ENCODE data around the gene WBP1.
A peak's percentile ranks its signal among the peaks of the same experiment; 100 is the strongest.
"Not testable (repeated sequence)": the region's sequence is repeated elsewhere in the genome, so short reads cannot be mapped to it uniquely, and the experiment has no call there.

Gene WBP1

DNA sequence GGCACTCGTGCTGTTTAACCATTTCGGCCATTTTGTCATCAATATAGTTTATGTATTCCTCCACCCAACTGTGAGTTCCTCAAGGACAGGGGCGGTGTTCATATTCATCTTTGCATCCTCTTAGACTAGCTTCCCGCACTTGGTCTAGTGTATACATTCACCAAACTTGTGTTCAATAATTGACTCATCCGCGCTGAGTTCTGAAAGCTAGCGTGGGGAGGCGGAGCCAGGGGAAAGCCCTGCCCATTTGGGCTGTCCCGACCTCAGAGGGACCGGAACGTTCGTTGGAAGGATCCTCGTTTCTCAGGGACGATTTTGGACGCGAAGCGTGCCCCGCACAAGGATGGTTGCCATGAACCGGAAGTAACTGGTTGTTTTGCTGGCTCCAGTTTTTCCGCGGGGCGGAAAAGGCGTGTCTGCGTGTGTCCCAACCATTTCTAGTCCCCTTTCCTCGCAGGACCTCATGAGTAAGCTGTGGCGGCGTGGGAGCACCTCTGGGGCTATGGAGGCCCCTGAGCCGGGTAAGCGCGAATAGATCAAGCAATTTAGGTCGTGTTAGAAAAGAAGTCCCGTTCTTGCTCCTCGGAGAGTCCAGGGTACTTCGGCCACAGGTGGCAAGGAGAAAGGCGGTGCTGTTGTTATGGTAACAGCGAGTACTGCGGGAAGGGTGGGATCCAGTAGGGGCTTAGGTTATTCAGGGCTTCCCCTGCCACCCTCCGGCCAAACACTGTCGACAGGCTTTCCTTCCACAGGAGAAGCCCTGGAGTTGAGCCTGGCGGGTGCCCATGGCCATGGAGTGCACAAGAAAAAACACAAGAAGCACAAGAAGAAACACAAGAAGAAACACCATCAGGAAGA is 3.4 kb upstream of the WBP1 start, which contains the start of gene INO80B:
Gene INO80B, plus strand, starts transcription at position 434 of the 858 bp plus-strand sequence. Its CDS starts 30 bp downstream, at position 464.
- Histone ChIP-seq H3K9me3 (ENCODE audit: control insufficient read depth, low read length) (no peaks in the 10 kb centered on the region), H3K79me2 (peaks cover 6% of the 10 kb centered on the region), H3K27ac (peak within 1 kb of the TSS; percentile 43), H3K27me3 (ENCODE audit: control insufficient read depth, insufficient read depth, low read length) (no peaks in the 10 kb centered on the region), H3K9ac (peak within 1 kb of the TSS; percentile 41), H2AFZ (peak within 1 kb of the TSS; percentile 82), H3K4me2 (ENCODE audit: low read length) (peak within 1 kb of the TSS; percentile 88), H3K4me1 (peaks cover 31% of the 10 kb centered on the region), H3K36me3 (ENCODE audit: control insufficient read depth, insufficient read depth, low read length) (no peaks in the 10 kb centered on the region), H3K4me3 (ENCODE audit: low read depth, low read length) (peak within 1 kb of the TSS; percentile 89)
- TF ChIP-seq CTCF (IDR thresholded peaks at IDR 0.05) = no peak

- peak overlapping the region; percentile 96 for H3K4me2 ChIP-seq (ENCODE audit: low read length)
- no peaks in the 10 kb centered on the region for H3K9me3 ChIP-seq (ENCODE audit: control insufficient read depth, low read length)
- peak overlapping the region; percentile 91 for H2AFZ ChIP-seq
- peaks cover 6% of the 10 kb centered on the region for H3K79me2 ChIP-seq
- no peak for TF ChIP-seq CTCF (IDR thresholded peaks at IDR 0.05)
- H3K4me3 ChIP-seq (ENCODE audit: low read depth, low read length) = peak overlapping the region; percentile 90
- H3K27ac ChIP-seq = peak overlapping the region; percentile 99
- no peak overlapping the region for H3K9ac ChIP-seq
- H3K36me3 ChIP-seq (ENCODE audit: control insufficient read depth, insufficient read depth, low read length) = no peaks in the 10 kb centered on the region
- H3K4me1 ChIP-seq = peaks cover 22% of the 10 kb centered on the region
- H3K27me3 ChIP-seq (ENCODE audit: control insufficient read depth, insufficient read depth, low read length) = no peaks in the 10 kb centered on the region
Observed at GRCh38 chr2:74457129-74457548, 1.1 kb upstream of the WBP1 start.

DNA sequence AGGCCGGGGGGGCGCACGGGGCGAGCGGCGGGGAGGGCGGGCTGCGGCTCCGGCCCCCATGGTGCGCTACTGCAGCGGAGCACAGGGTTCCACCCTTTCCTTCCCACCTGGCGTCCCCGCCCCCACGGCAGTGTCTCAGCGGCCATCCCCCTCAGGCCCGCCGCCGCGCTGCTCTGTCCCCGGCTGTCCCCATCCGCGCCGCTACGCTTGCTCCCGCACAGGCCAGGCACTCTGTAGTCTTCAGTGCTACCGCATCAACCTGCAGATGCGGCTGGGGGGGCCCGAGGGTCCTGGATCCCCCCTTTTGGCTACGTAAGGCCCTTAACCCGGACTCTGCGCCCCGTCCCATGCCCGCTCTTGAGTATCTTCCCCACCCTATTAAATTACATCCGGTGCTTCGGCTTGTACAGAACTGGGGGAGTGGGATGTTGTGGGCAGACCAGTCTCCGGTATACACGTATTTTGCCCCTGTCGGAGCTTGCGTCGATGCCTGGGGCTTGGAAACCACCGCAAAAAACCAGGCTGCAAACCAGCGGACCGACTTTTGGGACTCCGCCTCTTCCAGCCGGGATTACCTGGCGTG is 598 bp upstream of the WBP1 start:
- no peaks in the 10 kb centered on the region for H3K27me3 ChIP-seq (ENCODE audit: control insufficient read depth, insufficient read depth, low read length)
- no peaks in the 10 kb centered on the region for H3K36me3 ChIP-seq (ENCODE audit: control insufficient read depth, insufficient read depth, low read length)
- H3K4me2 ChIP-seq (ENCODE audit: low read length) = peak overlapping the region; percentile 96
- peak overlapping the region; percentile 78 for H3K9ac ChIP-seq
- H3K27ac ChIP-seq = peak overlapping the region; percentile 99
- no peaks in the 10 kb centered on the region for H3K9me3 ChIP-seq (ENCODE audit: control insufficient read depth, low read length)
- H3K4me3 ChIP-seq (ENCODE audit: low read depth, low read length) = peak overlapping the region; percentile 90
- H2AFZ ChIP-seq = peak overlapping the region; percentile 91
- H3K79me2 ChIP-seq = peaks cover 6% of the 10 kb centered on the region
- peaks cover 22% of the 10 kb centered on the region for H3K4me1 ChIP-seq
- TF ChIP-seq CTCF (IDR thresholded peaks at IDR 0.05) = no peak

- Histone ChIP-seq H3K9ac (peak overlapping the region; percentile 63), H3K4me2 (ENCODE audit: low read length) (peak overlapping the region; percentile 93), H3K27ac (peak overlapping the region; percentile 86), H3K4me3 (ENCODE audit: low read depth, low read length) (peak overlapping the region; percentile 90), H3K27me3 (ENCODE audit: control insufficient read depth, insufficient read depth, low read length) (no peaks in the 10 kb centered on the region), H3K9me3 (ENCODE audit: control insufficient read depth, low read length) (no peaks in the 10 kb centered on the region), H3K4me1 (peaks cover 24% of the 10 kb centered on the region), H3K36me3 (ENCODE audit: control insufficient read depth, insufficient read depth, low read length) (no peaks in the 10 kb centered on the region), H2AFZ (peak overlapping the region; percentile 77), H3K79me2 (peaks cover 7% of the 10 kb centered on the region)
- no peak for TF ChIP-seq CTCF (IDR thresholded peaks at IDR 0.05)
Observed at GRCh38 chr2:74458938-74459363, 713 bp downstream of the WBP1 start.

DNA sequence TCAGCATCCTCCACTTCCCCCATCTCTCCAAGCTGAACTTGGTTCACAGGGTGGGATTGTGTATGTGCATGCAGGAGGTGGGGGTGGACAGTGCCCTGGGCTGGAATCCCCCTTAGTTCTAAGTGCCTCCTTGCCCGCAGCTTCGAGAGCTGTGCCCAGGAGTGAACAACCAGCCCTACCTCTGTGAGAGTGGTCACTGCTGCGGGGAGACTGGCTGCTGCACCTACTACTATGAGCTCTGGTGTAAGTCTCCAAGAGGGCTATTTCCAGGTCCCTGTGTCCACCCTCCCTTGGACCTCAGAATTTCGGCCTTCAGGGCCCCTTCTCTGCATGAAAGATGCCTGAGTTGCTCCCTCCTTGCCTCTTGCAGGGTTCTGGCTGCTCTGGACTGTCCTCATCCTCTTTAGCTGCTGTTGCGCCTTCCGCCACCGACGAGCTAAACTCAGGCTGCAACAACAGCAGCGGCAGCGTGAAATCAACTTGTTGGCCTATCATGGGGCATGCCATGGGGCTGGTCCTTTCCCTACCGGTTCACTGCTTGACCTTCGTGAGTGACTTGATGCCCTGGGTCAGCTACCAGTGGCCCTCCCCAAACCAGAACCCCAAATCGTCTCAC is 1.4 kb downstream of the WBP1 start:
- not testable (repeated sequence) for H3K4me2 ChIP-seq (ENCODE audit: low read length); H3K27me3 ChIP-seq (ENCODE audit: control insufficient read depth, insufficient read depth, low read length); H3K27ac ChIP-seq; H3K9ac ChIP-seq; H3K9me3 ChIP-seq (ENCODE audit: control insufficient read depth, low read length); H3K36me3 ChIP-seq (ENCODE audit: control insufficient read depth, insufficient read depth, low read length); H2AFZ ChIP-seq
- Histone ChIP-seq H3K79me2 (peaks cover 13% of the 10 kb centered on the region), H3K4me3 (ENCODE audit: low read depth, low read length) (peak overlapping the region; percentile 90), H3K4me1 (peaks cover 26% of the 10 kb centered on the region)

GRCh38 chr2:74460187-74460586 is 1.9 kb downstream of the WBP1 start:
- H3K4me3 ChIP-seq (ENCODE audit: low read depth, low read length); H2AFZ ChIP-seq; H3K36me3 ChIP-seq (ENCODE audit: control insufficient read depth, insufficient read depth, low read length); H3K4me2 ChIP-seq (ENCODE audit: low read length); H3K27me3 ChIP-seq (ENCODE audit: control insufficient read depth, insufficient read depth, low read length); H3K9me3 ChIP-seq (ENCODE audit: control insufficient read depth, low read length); H3K9ac ChIP-seq; H3K27ac ChIP-seq: not testable (repeated sequence)
- peaks cover 26% of the 10 kb centered on the region for H3K4me1 ChIP-seq
- H3K79me2 ChIP-seq = peaks cover 15% of the 10 kb centered on the region
